SK-N-MC (cell line): ENCODE data around the gene SNX27.

Experiments
- EZH2 ChIP-seq: fragments of 200-600 bp; sonication (generic); IDR thresholded peaks from one replicate; pipeline ENCODE4 v1.6.1; 2017; ENCODE audit warnings: antibody characterized with exemption
- POLR2AphosphoS5 ChIP-seq: IDR thresholded peaks from 2 replicates; pipeline ENCODE4 v1.6.1; 2012; ENCODE audit warnings: mild to moderate bottlenecking, low read depth, low read length, borderline replicate concordance

DNA sequence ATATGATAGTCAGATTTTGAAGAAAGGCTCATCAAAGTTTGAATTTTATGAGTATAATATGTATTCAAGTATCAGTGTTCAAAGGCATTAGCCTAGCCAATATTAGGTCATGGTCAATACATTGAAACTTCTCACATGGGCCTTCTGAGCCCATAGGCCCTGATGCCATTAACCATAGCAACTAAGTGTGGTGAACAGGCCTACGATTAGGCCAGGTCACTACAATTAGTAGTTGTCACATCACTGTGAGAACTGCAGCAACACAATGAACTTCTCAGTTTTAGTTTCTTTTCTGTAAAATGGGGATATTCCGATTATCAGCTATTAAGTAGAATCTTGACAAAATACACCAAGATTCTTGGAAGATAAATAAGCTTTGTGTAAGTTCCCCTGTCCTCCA is 74.7 kb downstream of the SNX27 start:
- TF ChIP-seq EZH2 (no peak), POLR2AphosphoS5 (no peak)
